ENCODE data around the gene SLAMF1.
"Not testable (repeated sequence)": the region's sequence is repeated elsewhere in the genome, so short reads cannot be mapped to it uniquely, and the experiment has no call there.

SLAMF1 gene

DNA sequence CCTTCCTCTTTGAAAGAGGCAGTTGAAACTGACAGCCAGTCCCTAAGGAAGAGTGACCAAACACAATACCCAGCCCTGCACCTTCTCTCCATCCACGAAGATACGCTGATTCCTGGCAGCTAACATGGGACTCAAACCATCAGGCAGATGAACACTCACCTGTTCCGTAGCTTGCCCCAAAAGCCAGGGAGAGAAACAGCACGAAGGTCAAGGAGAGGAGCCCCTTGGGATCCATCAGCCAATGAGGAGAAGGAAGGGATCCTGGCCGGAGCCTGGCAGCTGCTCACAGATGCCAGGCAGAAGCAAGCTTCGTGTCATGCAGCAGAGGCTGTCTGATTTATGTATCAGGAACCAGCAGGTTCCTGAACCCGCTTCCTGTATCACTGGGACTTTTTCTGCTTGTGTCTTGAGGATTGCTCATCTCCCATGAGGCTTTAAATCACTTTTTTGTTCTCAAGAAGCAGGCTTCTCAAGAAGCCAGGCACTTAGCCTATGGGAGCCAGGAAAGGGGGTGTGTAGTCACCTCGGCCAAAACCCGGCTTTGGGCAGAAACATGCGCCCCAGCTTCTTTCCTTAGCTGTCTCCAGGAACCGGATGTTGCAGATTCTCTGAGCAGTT is at the start of gene SLAMF1:
Gene SLAMF1, minus strand, starts transcription at position 334 of the 618 bp plus-strand sequence. Its CDS starts 99 bp downstream, at position 235.
- DNase-seq, result no peak

GRCh38 chr1:160692390-160692789 is 45.5 kb upstream of the SLAMF1 start:
- DNase-seq, result not testable (repeated sequence)

GRCh38 chr1:160685266-160685665 is 38.4 kb upstream of the SLAMF1 start:
- no peak for DNase-seq

- no peak for DNase-seq
Observed at GRCh38 chr1:160682983-160683865, 36.4 kb upstream of the SLAMF1 start.

GRCh38 chr1:160681891-160682140 is 35.0 kb upstream of the SLAMF1 start:
- DNase-seq, result no peak

DNA sequence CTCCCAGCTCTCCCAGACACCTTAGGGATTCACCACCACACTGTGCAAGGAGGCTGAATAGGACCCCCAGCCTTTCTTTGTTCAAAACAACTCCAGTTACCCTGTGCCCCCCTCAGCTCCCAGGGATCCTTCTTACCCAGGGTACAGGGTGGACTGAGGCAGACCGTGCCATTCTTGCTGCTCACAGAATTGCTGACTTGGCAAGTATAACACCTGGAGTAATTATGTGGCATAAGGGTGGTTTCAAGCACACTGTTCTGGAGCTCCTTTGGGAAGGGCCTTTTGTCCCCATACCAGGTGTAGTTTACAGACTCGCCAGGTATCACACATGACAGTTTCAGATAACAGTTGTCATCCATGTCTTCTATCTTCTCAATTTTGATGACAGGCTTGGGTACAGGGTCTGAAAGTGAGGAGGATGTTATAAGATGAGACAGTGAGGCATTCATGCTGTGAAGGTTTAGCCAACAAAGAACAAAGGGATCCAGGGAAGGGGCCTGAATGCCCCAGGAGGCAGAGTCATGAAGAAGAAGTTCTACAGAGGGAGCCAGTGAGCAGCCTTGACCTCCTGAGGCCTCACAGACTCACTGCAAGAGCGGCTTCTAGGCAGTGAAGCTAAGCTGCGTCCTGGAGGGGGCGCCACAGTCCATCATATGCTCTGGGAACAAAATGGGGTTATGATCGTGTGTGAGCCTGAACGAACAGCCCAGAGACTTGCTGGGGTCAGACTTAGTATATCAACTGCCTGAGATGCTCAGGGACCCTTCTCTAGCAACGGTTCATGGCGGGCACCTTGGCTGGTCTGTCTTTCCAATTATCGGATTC is 34.4 kb upstream of the SLAMF1 start:
- DNase-seq, result no peak

- no peak for DNase-seq
Observed at GRCh38 chr1:160680399-160680798, 33.6 kb upstream of the SLAMF1 start.

- no peak for DNase-seq
Observed at GRCh38 chr1:160679893-160680292, 33.0 kb upstream of the SLAMF1 start.

DNA sequence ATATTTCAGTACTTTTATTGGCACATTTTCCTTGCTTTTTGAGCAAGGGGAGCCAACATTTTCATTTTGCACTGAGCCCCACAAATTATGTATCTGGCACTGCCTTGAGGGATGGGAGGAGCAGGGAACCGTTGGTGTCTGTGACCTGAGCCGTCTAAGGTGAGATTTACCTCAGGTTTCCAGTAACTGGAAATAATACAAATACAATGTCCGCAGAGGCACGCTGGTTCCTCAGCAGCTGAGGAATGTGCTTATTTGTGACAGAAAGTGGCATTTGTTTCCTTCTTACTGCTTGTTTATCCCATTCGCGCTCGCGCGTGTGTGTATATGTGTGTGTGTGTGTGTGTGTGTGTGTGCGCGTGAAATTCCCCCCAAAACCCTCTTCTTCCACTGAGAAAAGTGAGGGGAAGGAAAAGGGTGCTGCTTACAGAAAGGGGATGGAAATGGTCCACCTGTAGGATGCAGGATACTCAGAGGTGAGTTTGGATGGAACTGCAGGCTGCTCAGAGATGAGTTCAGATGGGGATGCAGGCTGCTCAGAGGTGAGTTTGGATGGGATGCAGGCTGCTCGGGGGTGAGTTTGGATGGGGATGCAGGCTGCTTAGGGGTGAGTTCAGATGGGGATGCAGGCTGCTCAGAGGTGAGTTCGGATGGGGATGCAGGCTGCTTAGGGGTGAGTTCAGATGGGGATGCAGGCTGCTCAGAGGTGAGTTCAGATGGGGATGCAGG is 30.2 kb upstream of the SLAMF1 start:
- DNase-seq, result no peak

GRCh38 chr1:160675641-160676410 is 29.0 kb upstream of the SLAMF1 start:
- no peak for DNase-seq

DNA sequence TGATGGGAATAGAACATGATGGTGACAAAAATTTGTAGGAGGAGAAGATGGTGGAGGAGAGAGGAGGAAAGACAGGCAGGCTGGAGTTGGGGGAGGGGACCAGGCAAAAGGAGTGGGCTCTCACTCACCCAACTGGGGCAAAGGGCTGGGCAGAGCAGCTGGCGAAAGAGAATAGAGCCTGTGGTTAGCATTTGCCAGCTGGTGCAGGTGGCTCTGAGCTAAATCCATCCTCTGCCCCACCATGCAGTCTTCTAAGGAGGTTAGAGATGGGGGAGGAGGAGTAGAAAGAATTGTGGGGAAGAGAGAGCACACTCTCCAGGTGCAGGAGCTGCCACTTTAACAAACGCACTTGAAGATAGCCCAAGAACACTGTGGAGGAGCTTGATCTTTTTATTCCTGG is 27.6 kb upstream of the SLAMF1 start:
- DNase-seq, result no peak

DNA sequence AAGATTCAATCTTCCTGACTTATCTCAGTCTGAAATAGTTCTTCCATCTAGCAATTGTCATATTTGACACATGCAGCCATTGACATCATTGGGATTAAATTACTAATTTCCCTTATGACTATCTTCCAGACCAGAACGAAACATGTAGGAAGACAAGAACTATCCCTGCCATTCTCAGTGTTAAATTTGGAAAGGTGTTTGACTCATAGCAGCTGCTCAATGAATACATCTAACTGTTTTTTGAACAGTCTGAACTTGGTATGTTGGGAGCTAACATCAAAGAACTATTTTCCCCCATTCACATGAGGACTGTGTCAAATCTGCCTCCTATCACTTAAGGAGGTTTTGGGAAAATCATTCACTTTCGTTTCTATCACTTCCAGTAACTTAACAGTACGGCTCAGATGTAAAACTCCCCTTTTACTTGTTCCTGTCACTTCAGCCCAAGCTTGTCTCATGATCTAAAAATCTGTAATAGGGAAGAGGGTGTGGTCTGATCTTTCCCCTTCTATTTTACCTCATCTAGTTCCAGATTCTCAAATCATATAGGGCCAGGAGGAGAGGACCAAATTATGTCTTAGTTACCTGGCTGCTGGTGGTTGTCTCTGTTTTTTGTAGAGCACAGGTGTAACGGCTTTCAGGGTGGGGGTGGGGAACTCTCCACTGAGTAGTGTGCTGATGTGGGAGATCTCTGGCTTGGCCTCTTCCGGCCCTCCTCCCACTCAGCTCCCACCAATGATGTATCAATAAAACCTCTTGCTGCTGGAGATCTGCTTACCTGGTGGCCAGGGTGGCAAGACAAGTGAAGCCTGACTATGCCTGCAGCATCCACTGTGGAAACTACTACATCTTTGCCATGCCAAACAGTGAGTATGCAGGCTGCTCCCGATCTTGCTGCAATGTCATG is 26.2 kb upstream of the SLAMF1 start:
- DNase-seq, result no peak

DNA sequence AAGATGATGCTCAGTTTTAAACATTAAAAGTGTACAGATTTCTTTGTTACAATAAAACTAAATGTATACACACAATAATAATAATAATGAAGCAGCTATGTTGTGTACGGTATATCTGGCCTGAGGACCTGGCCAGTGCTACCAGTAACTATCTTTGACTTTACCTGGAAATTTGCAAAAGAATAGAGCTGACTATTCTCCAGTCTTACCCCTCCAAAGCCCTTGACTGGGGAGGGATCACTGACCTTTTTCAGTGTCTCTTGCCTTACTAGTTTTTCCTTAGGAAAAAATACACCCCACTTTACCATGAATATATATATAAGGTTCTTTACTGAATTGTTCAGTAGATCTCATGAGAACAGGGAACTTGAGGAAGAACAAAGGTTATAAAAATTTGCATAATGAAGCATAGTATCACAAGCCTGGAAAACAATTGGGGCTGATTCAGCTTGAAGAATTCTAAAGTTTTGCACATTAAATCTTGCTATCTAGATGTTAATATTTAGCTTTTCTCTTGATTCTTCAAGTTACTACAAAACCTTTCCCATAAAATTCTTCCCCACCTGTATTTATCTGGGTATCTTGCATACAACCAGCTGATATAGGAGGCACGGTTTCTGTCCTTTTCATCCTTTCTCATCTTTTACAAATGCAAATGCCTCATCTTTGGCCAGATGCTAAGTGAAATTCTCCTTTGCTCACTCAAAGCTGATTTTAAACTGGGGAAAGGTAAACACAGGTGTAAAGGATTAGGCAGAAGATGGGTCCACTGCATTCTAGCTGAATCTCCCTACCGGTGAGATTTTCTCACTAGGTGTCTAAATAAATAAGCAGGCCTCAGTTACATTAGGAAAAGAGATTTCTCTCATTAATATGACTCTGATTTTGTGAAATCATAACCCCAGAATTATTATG is 25.0 kb upstream of the SLAMF1 start:
- no peak for DNase-seq

DNA sequence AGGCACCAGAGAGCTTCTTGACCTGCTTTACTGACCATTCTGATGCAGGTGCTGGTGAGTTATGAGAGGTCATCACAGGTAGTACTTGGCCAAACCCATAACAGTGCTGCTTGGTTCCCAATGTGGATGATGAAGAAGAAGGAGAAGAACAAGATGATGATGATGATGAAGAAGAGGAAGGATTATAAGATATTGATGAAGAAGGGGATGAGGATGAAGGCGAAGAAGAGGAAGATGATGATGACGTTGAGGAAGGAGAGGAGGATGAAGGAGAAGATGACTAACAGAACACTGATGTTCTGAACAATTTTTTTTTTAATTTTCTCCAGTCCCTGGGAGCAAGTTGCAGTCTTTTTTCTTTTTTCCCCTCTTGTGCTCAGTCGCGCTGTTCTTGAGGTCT is 23.9 kb upstream of the SLAMF1 start:
- no peak for DNase-seq

- DNase-seq, result no peak
Observed at GRCh38 chr1:160669802-160670201, 23.0 kb upstream of the SLAMF1 start.

GRCh38 chr1:160669276-160669675 is 22.4 kb upstream of the SLAMF1 start:
- DNase-seq, result no peak

- no peak for DNase-seq
Observed at GRCh38 chr1:160667896-160668295, 21.1 kb upstream of the SLAMF1 start.

DNA sequence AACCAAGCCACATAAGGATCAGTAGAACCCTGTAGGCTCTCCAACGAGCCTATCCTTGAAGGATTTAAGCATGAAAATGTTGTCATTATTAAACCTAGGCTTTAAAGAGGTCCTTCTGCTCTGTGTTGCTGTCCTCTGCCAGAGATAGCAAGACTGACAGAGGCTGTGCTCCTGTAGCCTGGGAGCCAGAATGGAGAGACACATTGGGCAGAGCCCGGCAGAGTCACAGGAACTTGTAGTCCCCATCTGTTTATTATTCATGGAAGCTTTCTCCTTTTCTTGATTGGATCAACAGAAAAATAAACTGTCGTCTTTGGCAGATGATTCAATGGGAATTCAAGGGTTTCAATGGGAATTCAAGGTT is 19.2 kb upstream of the SLAMF1 start:
- DNase-seq, result no peak

- DNase-seq, result no peak
Observed at GRCh38 chr1:160665330-160666078, 18.7 kb upstream of the SLAMF1 start.
